ENCODE results near the gene IGSF9.
A peak's percentile ranks its signal among the peaks of the same experiment; 100 is the strongest.

The IGSF9 gene

GRCh38 chr1:159944623-159945455 is 574 bp downstream of the IGSF9 start:
- no peak for DNase-seq

- no peak for DNase-seq
Measured at GRCh38 chr1:159943908-159944622, 1.3 kb downstream of the IGSF9 start.

GRCh38 chr1:159943278-159943640 is 2.2 kb downstream of the IGSF9 start:
- DNase-seq = no peak

GRCh38 chr1:159942632-159943277 is 2.7 kb downstream of the IGSF9 start:
- no peak for DNase-seq

GRCh38 chr1:159941591-159942560 is 3.5 kb downstream of the IGSF9 start:
- DNase-seq = no peak

GRCh38 chr1:159941141-159941540 is 4.3 kb downstream of the IGSF9 start:
- no peak for DNase-seq

GRCh38 chr1:159940006-159940620 is 5.3 kb downstream of the IGSF9 start:
- no peak for DNase-seq

- no peak for DNase-seq
Measured at GRCh38 chr1:159939678-159940002, 5.8 kb downstream of the IGSF9 start.

- no peak for DNase-seq
Measured at GRCh38 chr1:159938905-159939677, 6.3 kb downstream of the IGSF9 start.

- DNase-seq = no peak
Measured at GRCh38 chr1:159938211-159938852, 7.1 kb downstream of the IGSF9 start.

GRCh38 chr1:159937054-159937750 is 8.2 kb downstream of the IGSF9 start:
- DNase-seq = no peak

GRCh38 chr1:159936273-159936904 is 9.0 kb downstream of the IGSF9 start:
- peak; percentile 82 for DNase-seq

GRCh38 chr1:159935719-159936272 is 9.6 kb downstream of the IGSF9 start:
- DNase-seq = no peak

- no peak for DNase-seq
Measured at GRCh38 chr1:159935305-159935704, 10.1 kb downstream of the IGSF9 start.

- DNase-seq = no peak
Measured at GRCh38 chr1:159934136-159935039, 11.0 kb downstream of the IGSF9 start.

- DNase-seq = no peak
Measured at GRCh38 chr1:159933347-159933746, 12.1 kb downstream of the IGSF9 start.

GRCh38 chr1:159932296-159933285 is 12.8 kb downstream of the IGSF9 start:
- no peak for DNase-seq

Measured in activated gamma-delta T cell treated with Interleukin-2 at 50 U/mL for 16 hours (primary cell).